Esophagus squamous epithelium (tissue), 4 donors: Measurements from ENCODE around the gene PHACTR3.

Experiments used
- POLR2A ChIP-seq, 4 donors: fragments of 450-650 bp; IDR thresholded peaks; one replicate each; pipeline ENCODE4 v1.6.1; 2017; ENCODE audit warnings: antibody characterized with exemption in 4 of 4, mild to moderate bottlenecking in 4 of 4, moderate library complexity in 3 of 4
- TF ChIP-seq, protein P1 (sequence below), 6 experiments: fragments of 450-650 bp in 4 of 6; fragments of 200-600 bp in 2 of 6; sonication (generic) in 2 of 6; IDR thresholded peaks; one replicate each; pipeline ENCODE4 v1.5.1; 2016 to 2019; ENCODE audit warnings: antibody characterized with exemption in 6 of 6, mild to moderate bottlenecking in 4 of 6, moderate library complexity in 4 of 6

DNA sequence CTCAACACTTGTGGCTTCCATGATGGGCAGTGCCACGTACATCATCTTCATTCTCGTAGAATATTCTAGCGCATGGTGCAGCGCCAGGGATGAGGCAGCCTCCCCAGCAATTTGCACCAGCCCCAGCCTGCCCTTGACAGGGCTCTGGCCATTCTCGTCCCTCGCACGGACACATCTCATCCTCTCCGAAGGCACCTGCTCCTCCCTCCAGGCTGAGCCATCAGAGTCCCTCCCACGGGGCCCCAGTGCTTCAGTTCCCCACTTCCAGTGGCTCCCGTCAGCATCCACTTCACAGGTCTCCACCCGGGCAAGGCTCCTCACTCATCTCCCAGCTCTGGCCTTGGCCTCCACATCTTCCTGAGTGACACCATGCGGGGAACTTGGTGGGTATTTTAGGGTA, 13.3 kb upstream of the PHACTR3 start:
- TF ChIP-seq, protein P1, sequence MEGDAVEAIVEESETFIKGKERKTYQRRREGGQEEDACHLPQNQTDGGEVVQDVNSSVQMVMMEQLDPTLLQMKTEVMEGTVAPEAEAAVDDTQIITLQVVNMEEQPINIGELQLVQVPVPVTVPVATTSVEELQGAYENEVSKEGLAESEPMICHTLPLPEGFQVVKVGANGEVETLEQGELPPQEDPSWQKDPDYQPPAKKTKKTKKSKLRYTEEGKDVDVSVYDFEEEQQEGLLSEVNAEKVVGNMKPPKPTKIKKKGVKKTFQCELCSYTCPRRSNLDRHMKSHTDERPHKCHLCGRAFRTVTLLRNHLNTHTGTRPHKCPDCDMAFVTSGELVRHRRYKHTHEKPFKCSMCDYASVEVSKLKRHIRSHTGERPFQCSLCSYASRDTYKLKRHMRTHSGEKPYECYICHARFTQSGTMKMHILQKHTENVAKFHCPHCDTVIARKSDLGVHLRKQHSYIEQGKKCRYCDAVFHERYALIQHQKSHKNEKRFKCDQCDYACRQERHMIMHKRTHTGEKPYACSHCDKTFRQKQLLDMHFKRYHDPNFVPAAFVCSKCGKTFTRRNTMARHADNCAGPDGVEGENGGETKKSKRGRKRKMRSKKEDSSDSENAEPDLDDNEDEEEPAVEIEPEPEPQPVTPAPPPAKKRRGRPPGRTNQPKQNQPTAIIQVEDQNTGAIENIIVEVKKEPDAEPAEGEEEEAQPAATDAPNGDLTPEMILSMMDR (IDR thresholded peaks at IDR 0.05), result no peak
- TF ChIP-seq POLR2A (IDR thresholded peaks at IDR 0.05), result no peak
